ENCODE data around the gene TRIM33.
A peak's percentile ranks its signal among the peaks of the same experiment; 100 is the strongest.

DNA sequence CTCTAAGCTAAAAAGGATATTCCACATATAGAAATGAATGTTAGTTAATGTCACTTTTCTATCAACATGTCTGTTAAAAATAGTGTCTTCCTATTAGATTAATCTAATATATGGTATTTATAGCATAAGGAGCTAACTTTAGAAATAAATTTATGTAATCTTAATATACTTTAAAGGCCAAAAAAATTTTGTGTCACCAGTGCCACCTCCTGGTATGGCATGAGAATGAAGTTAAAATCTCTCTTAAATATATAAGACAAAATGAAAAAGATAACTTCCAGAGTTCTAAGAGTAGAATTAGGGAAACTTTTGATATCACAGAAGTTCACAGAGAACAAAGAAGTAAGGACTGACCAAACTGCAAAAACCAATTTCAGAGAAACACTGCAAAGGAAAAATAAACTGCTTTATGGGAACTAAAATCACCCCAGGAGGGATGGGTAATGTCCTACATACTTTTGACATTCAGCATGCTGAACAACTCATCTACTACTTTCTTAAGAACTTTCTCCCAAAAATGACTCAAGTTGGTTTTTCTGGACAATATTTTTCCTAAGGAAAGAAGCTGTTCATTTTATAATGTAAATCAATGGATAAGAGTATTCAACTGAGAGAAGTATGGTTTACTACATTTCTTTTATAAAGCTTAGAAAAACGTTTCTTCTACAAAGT is 82.8 kb downstream of the TRIM33 start:
- TF ChIP-seq CTCF (IDR thresholded peaks at IDR 0.05; ENCODE audit: extremely low read depth in 1 of 2, insufficient read depth in 1 of 2, low read depth in 1 of 2, low read length in 2 of 2) (peak in 1 of 2 donors; percentile 11), MYC (IDR thresholded peaks at IDR 0.05; ENCODE audit: low read depth, low read length) (no peak), EZH2 (IDR thresholded peaks at IDR 0.05; ENCODE audit: borderline replicate concordance, low read depth, low read length, severe bottlenecking) (no peak)
- TF ChIP-seq, protein P1, sequence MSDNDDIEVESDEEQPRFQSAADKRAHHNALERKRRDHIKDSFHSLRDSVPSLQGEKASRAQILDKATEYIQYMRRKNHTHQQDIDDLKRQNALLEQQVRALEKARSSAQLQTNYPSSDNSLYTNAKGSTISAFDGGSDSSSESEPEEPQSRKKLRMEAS (IDR thresholded peaks at IDR 0.05; ENCODE audit: insufficient read depth, insufficient read length): no peak

All from endothelial cell of umbilical vein (primary cell).